Activated CD8-positive, alpha-beta memory T cell treated with anti-CD3 and anti-CD28 coated beads, Interleukin-2, amount 50 U/mL, for 4 hours (primary cell): Measurements from ENCODE around the gene RGS19.

Experiments used
- DNase-seq: peaks from one replicate; pipeline ENCODE4 v3.0.0-alpha.2; 2020

RGS19 gene

DNA sequence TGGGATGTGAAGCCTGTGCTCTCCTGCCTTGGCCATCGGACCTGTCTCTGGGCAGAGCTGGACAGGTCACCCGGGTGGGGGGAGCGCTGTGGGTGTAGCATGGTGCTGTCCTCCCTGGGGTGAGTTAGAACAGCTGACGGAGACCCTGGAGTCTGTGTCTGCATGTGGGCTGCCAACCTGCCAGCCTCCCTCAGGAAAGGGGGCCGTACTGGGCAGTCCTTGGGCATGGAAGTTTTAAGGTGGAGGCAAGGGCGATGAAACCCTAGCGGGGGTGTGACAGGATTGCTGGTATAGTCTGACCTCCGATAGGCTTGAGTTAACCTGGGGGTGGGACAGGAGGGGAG, 32.3 kb downstream of the RGS19 start:
- no peak for DNase-seq

DNA sequence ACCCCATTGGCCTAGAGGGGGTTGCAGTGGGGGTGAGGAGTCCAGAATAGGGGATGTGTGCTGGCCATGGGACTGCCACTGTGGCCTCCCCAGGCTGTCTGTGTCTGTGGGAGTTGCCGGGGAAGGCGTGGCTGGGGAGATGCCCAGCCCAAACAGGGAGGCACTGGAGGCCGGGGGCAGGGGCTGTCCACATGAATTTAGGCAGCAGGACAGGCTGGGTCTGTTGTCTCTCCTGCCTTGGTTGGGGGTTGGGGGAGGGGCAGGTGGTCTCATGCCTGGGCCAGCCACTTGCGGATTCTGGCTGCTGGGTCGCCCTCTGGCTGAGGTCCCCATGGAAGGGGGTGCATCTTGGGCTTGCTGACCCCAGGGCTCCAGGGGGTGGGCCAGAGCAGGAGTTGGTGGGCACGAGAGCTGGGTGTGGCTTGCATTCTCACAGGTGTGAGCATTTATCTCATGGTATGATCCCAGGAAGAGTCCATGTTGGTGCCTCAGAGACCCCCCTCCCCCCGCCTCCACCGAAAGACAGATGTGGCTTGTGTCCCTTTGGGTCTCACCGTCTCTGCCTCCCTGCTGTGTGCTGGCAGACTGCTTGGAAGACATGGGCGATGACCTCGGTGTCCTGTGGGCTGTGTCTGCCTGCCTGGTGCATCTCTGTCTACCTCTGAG, 33.8 kb downstream of the RGS19 start:
- no peak for DNase-seq

DNA sequence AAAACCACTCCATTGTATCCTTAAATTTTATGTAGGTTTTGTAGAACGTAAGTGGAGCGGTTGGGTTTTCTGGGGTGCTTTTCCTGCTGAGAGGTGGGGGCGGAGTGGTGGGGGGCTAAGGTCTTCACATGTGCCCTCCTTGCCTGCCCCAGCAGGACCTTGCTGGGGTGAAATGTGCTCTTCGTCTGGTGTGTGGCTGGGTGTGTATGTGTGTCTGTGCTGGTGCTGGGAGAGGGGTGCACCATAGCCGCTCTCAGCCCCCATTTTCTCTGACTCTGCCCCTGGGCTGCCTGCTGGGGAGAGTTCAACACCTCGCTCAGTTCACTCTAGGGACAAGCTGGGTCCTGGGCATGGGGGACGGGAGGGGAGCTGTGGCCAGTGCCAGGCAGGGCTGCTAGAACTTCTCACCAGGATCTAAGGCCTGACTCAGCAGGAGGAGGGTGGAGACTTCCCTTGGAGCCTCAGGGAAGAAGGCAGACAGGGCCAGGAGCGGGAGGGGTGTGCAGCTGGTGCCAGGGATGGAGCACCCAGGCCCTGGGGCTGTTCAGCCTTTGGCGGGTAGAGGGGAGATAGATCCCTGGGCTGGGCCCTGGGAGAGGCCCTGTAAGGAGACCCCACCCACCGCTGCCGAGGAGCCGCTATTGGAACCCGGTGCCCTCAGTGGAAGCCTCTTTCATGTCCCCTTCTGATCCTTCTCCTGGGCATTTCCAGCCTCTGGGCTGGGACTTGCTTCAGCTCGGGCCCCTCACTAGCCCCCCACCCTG, 34.7 kb downstream of the RGS19 start:
- no peak for DNase-seq

DNA sequence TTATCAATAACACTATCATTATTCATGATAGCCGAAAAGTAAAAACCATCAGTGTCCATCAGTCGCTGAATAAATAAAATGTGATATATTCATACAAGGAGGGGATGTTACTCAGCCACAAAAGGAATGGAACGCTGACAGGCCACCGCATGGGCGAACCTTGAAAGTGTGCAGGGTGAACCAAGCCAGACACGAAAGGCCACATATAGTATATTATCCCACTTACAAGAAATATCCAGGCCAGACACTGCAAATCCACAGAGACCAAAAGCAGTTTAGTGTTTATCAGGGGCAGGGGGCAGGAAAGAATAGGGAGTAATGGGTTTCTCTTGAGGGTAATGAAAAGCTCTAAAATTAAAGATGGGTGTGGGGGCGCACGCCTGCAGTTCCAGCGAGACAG, 35.5 kb downstream of the RGS19 start:
- DNase-seq: no peak

DNA sequence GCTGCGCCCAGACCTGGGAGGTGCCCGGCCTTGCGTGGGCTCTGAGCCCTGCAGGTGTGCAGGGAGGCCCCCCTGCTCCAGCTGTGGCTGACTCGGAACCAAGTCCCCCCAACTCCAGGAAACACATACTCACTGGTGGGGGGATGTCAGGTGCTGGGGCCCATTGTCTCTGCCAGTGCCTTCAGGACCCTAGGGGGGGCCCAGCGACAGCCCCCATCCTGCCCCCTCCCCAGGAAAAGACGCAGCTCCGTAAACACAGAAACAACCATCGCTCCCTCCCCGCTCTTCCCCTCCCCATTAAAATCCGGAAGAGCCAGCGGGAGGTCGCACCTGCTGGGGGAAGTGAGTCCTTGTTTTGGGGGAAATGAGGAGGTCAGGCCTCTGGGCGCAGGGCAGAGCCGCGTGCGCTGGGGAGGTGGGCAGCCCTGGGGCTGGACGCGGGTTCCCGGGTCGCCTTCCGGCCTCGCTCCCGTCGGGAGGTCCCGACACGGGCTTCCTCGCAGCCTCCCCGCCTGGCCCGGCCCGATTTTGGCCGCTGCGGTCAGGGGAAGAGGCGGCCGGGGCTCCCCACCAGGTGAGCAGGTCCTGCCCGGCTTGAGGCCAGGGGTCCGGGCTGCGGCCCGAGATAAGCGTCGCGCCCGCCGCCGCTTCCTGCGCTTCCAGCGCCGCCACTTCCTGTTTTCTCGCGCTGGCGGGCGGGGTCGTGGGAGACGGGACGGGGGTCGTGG, 37.1 kb downstream of the RGS19 start:
- DNase-seq: no peak

DNA sequence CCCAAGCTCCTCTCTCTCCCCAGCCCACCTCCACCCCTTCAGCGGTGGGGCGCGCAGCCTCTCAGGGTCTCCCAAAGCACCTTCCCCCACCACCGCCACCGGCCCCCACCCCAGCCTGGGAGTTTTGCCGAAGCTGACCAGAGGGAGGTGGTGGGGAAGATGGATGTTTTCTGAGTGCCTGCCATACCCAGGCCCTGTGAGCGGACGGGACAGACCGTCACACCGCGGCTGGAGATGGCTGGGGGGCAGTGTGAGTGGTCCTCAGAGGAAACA, 37.6 kb downstream of the RGS19 start:
- DNase-seq: no peak

DNA sequence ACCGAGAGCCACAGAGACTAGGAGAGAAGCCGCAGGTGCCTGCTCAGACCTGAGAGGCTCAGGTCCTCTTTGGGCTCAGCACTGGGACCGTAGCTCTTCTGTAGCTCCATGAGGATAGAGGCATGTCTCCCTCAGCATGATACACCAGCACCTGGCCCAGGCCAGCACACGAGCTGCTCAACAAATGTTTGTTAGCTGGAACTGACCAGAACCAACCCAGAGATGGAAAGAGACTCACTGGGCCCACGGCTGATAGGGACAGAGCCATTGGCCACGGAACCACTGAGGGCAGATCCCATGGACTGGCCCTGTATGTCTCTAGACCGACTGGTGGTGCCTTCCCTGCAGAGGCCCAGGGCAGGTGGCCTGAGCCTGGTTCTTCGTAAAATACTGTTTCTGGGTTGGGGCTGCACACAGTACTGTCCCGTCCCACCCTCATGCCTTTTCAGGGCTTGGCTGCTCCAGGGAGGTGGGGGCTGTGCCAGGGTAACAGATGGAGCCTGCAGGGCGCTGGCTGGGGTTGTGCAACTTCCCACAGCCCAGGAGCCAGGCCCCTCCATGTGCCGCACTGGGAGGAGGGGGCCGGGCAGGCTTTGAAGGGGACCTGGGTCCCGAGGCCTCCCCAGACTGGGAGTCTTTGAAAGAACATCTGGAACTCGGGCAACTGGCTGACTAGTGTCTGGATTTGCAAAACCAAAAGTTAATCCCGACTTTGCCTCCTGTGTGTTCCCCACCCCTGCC, 38.1 kb downstream of the RGS19 start:
- DNase-seq: no peak

DNA sequence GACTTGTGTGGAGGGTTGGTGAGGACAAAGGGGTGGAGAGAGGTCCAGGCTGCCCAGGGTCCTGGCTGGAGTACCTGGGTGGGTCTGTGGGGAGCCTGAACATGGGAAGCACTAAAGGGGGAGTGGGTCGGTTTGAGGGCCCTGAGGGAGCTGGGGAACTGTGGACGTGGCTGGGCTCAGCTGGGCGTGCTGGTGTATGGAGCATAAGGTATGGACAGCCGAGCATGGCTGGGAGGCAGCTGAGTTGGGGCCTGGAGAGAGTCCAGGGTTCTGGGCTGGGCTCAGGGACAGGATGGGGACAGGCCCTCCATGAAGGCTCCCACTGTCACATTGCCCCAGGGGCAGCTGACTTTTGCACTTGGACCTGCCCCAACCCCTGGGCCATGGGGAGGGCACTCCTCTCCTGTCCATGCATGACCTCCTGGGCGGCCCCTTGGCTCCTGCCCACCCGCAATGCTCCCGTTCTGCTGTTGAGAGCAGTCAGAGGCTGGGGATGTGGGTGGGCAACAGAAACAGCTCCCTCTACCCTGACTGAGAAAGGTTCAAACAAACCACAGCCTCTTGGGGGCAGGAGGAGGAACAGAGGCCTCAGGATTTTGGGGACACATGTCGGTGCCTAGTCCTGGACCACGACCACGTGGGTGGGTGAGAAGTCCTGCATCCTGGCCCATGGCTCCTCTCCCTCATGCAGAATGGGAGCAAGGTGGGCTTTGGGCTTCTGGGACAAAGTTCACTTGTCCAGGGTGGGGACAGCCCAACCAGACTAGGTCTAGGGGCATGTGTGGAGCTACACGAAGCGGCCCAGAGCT, 38.9 kb downstream of the RGS19 start:
- no peak for DNase-seq

DNA sequence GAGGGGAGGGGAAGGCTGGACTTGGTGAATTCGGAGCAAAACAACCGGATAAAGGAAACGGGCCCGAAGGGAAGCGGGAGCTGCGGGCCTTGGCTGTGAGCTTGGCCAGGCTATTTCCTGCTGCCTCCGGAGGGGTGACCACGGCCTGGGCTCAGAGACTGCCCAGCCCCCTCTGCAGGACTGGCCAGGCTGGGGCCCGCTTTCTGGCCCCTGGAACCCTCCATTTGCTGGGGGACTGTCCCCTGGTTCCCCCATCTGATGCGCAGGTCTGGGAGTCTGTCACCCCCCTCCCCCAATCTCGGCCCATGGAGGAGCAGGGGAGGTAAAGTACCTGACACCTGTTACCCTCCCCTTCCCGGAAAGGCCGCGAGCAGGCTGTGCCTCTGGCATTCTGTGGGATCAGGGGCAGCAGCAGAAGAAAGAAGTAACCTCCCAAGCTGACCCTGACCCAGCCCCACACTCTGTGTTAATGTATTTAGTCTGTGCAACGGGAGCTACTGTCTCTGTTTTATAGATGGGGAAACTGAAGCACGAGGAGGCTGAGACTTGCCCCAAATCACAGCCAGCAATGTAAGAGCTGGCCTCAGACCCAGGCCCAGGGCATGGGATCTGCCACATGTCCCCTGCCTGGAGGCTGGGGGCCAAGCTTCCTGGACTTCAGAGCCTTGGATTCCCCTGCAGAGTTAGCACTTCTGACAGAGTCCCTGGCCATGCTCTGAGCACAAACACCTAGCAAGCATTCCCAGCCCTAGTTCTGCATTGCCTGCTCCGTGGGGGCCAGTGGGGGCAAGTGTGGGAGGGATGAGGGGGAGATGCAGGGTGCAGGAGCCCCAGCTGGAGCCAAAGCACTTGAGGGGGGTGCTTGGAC, 39.8 kb downstream of the RGS19 start:
- no peak for DNase-seq

DNA sequence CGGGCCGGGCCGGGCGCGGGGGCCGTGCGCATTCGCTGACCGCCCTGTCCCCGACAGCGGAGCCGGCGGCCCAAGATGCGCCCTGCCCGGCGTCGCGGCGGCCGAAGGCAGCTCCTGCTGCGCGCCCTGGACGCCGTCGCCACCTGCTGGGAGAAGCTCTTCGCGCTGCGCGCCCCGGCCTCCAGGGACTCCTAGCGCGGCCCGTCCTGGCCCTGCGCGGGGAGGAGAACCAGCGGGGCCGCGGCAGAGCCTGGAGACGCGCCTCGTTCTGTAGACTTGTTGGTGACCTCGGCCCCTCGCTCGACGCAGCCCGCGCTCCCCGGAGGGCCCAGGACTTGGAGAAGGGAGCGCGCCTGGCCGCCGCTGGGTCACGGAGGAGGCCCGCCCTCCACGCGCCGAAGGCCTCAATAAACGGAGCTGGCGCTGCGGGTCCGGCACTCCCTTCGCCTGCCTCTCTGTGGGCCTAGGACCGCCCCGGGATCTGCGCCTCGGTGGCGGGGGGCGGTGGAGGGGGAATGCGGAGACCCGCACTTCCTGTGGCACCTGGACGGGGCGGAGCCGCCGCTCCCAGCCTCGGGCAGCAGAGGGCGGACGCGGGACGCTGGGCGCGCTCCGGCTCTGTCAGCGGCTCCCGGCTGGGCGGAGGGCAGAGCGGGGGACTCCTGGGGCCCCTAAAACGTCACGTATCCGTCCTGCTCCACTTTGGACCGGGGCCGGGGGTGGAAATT, 40.6 kb downstream of the RGS19 start:
- peak; percentile 80 for DNase-seq

DNA sequence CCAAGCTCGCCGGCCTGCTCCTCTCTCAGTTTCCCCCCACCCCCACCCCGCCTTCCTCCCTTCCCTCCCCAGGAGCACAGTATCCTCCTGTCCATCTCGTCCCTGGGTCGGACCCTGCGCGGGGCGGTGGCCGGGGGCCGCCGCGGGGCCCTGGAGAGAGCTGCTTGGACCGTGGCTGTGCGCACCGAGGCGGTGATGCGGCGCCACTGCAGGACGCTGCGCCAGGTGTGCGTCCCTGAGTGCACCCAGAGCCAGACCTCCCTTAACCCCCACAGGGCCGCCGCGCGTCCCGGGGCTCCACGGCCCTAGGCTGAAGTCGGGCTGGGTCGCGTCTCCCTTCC, 41.1 kb downstream of the RGS19 start:
- no peak for DNase-seq

DNA sequence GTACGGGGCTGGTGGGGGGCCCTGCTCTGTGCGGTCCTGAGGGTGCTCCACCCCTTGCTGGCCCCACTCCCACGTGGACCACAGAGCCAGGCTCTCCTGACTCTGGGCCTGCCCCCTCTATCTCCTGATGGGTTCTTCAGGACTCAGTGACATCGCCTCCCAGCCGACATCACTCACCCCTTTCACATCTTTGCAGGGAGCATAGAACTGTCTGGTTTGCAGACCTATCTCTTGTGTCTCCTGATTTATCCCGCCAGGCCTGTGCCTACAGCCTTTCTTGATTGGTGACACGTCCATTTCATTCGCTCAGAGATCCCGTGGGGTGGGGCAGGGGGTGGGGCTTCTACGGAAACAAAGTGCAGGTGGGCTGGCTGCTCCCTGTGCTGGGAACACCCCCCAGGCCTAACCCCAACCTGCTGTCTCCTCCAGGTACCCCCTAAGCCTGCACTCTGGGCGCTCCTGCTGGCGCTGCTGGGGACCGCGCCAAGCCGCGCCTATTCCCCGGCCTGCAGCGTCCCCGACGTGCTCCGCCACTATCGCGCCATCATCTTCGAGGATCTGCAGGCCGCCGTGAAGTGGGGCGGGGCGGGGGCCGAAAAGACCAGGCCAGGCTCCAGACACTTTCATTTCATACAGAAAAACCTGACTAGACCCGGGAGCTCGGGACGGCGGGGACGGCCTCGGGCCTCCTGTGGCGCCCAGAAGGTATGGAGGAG, 41.7 kb downstream of the RGS19 start:
- no peak for DNase-seq

DNA sequence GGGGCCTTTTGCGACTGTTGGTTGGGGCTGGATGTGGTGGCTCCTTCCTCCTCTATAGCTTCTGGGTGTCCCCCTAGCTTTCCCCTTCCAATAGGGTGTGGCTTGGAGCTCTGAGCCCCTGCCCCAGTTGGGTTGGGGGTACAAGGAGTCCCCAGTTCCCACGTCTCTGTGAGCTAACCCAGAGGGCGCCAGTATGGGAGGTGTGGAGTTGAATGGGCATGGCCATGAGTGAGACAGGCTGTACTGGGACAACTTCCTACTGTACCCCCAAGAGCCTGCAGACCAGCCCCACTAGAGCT, 42.2 kb downstream of the RGS19 start:
- DNase-seq: no peak

DNA sequence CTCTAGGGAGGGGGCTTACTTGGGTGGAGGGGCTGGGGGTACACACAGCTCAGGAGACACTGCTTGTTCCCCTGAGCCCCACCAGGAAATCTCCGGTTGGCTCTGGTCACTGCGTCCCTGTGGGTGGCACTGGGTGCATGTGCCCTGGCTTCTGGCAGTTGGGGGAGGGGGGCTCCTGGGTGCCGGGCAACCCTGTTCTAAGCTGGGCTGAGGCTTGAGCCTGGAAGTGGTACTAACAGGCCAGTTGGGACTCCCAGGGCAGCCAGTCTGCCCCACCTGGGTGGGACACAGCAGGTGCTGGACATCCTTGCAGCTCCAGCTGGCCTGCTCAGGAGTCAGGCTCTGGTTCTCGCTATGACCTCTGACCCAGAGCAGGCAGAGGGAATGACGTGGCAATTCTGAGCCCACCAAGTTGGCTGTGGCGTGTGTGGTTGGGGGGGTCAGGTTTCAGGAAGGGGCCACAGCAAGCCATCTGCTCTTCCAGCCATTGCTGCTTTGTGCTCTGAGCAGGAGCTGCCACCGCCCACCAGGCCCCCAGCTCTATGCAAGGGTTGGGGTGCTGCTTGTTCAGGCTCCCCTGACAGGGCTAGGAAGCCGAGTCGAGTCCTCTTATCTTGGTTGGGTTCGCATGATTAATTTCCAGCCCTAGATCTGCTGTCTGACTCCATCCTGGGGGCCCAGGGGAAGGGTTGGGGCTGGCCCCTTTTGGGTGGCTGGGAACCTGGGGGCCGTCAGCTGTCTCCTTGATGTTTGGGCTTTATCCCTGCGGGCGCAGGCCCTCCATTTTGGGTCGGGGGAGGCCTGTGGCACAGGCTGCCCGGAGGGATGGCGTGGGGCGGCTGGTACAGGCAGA, 42.7 kb downstream of the RGS19 start:
- no peak for DNase-seq

DNA sequence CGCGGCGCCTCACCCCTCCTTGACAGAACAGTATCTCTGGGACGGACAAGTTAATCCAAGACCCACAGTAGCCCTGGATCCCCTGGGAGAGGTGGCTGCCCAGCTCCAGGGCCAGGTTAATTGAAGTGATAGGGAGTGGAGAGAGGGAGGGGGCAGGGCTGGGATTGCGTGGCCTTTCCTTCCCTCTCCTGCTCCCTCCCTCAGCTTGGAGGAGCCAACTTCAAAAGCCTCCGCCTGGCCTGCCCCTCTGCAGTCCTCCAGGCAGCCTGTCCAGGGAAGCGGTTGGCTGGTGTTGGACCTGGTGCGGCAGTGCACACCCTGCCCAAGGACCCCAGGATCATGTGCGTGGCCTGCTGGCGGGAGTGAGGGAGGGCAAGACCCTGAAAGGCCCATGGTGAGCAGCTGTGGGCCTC, 43.4 kb downstream of the RGS19 start, which contains the start of gene C20orf204:
Gene C20orf204, plus strand, starts transcription at position 250 of the 413 bp plus-strand sequence. Its CDS starts 142 bp downstream, at position 392.
- DNase-seq: no peak

DNA sequence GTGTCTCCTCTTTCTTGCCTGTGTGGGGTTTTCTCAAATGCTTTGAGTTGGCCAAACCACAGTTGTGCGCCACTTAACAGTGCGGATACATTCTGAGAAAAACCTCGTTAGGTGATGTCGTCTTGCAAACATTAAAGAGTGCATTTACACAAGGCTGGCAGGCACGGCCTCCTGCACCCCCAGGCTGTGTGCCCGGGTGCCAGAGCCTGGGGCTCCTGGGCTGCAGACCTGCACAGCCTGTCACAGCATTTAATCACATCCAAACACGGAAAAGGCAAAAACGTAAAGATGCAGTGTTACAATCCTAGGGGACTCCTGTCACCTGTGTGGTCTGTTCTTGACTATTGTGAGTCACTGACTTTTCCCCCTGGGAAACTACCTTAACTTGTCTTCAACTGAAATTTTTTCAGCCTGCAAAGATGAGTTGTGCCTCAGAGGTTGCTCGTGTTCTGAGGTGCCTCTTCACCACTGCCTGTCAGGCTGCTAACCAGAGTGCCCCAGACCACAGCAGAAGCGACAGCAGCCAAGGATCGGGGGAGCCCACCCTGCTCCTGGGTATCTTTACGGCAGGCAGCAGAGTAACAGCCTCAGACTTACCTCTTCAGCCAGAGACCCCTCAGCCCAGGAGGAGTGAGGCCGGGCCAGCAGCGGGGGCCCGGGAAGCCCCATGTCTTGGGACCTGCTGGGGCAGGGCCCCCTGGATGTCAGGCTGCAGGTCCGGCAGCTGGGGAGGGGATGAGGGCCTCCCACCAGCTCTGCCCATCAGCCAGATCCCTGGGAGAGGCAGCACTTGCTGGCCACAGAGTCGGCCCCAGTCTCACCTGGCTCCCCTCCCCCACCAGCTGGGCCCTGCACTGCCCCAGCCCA, 44.0 kb downstream of the RGS19 start:
- peak; percentile 43 for DNase-seq

DNA sequence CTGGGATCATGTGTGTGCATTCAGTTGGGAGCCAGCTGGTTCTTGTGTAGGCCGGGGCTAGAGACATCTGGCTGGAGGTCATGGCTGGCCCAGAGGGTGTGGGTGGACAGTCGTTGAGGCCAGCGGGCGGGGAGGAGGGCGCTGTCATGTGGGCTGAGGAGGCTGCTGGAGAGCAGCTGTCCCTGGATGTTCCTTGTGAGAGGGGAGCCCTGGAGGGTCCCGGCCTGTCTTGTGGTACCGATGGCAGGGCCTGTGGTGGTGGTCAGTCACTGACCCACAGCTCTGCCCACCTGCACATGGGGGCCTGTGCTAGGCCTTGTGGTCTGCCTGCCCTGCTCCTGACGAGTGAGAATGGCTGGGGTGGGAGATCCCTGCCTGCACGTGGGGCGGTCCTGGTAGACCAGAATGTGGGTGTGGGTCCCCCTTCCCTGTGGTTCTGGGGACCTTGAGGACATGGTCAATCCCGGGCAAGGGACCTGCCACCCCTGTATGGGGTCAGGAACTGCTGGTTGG, 45.3 kb downstream of the RGS19 start:
- DNase-seq: no peak
